GM23338 (cell line): ENCODE data around the gene SLC6A12.

Experiments
- CTCF ChIP-seq, 2 experiments: fragments of 200-600 bp in 1 of 2; sonication (generic) in 1 of 2; conservative IDR thresholded peaks; 2 replicates each; pipeline versions ENCODE4 v1.5.1 to v1.6.1; 2016 to 2017; ENCODE audit warnings: antibody characterized with exemption in 2 of 2, low read depth in 2 of 2, mild to moderate bottlenecking in 2 of 2, moderate library complexity in 1 of 2
- ETS1 ChIP-seq: IDR thresholded peaks from 2 replicates; pipeline ENCODE4 v1.6.1; 2016; ENCODE audit warnings: antibody characterized with exemption
- EZH2 ChIP-seq: fragments of 200-600 bp; sonication (generic); IDR thresholded peaks from one replicate; pipeline ENCODE4 v1.8.0; 2017; ENCODE audit warnings: antibody characterized with exemption, mild to moderate bottlenecking, low read depth; ENCODE audit not compliant: unreplicated experiment
- EZH2phosphoT487 ChIP-seq: fragments of 200-600 bp; sonication (generic); IDR thresholded peaks from one replicate; pipeline ENCODE4 v1.8.1; 2018; ENCODE audit warnings: antibody characterized with exemption; ENCODE audit not compliant: unreplicated experiment
- JUNB ChIP-seq: IDR thresholded peaks from one replicate; pipeline ENCODE4 v1.6.1; 2016; ENCODE audit warnings: antibody characterized with exemption; ENCODE audit not compliant: unreplicated experiment
- POLR2AphosphoS5 ChIP-seq: IDR thresholded peaks from 2 replicates; pipeline ENCODE4 v1.6.1; 2016; ENCODE audit warnings: antibody characterized with exemption, low read depth
- REST ChIP-seq: IDR thresholded peaks from one replicate; pipeline ENCODE4 v1.6.1; 2018; ENCODE audit warnings: antibody characterized with exemption; ENCODE audit not compliant: unreplicated experiment

GRCh38 chr12:151579-151978 is 62.4 kb downstream of the SLC6A12 start:
- no peak for TF ChIP-seq CTCF (conservative IDR thresholded peaks at IDR 0.05; ENCODE audit: low read depth in 2 of 2)
- no peak for TF ChIP-seq ETS1
- TF ChIP-seq EZH2phosphoT487 = no peak
- TF ChIP-seq REST = no peak
- no peak for TF ChIP-seq JUNB
- no peak for TF ChIP-seq EZH2
- TF ChIP-seq POLR2AphosphoS5 = no peak
